Coronary artery (tissue), 2 donors: ENCODE measurements around the gene ZMIZ1.

ENCODE experiments used
- DNase-seq: peaks from one replicate; pipeline ENCODE4 v3.0.0-alpha.2; 2017; ENCODE audit warnings: low spot score
- H3K27ac ChIP-seq, 2 donors: fragments of 200-600 bp; sonication (generic); one replicate each; pipeline ENCODE4 v1.5.1; 2016 to 2019
- H3K4me3 ChIP-seq: fragments of 200-600 bp; sonication (generic); 2 replicates; pipeline ENCODE4 v1.5.1; 2016; ENCODE audit warnings: mild to moderate bottlenecking, moderate library complexity
- TF ChIP-seq, protein P1 (sequence below): fragments of 200-600 bp; sonication (generic); IDR thresholded peaks from one replicate; pipeline ENCODE4 v1.5.1; 2019; ENCODE audit warnings: antibody characterized with exemption

Gene ZMIZ1

GRCh38 chr10:79320316-79320715 is 251.6 kb downstream of the ZMIZ1 start:
- Histone ChIP-seq H3K4me3 (no peak overlapping the region), H3K27ac (no peak overlapping the region)
- TF ChIP-seq, protein P1, sequence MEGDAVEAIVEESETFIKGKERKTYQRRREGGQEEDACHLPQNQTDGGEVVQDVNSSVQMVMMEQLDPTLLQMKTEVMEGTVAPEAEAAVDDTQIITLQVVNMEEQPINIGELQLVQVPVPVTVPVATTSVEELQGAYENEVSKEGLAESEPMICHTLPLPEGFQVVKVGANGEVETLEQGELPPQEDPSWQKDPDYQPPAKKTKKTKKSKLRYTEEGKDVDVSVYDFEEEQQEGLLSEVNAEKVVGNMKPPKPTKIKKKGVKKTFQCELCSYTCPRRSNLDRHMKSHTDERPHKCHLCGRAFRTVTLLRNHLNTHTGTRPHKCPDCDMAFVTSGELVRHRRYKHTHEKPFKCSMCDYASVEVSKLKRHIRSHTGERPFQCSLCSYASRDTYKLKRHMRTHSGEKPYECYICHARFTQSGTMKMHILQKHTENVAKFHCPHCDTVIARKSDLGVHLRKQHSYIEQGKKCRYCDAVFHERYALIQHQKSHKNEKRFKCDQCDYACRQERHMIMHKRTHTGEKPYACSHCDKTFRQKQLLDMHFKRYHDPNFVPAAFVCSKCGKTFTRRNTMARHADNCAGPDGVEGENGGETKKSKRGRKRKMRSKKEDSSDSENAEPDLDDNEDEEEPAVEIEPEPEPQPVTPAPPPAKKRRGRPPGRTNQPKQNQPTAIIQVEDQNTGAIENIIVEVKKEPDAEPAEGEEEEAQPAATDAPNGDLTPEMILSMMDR = no peak
- DNase-seq = no peak

GRCh38 chr10:79320820-79321493 is 252.2 kb downstream of the ZMIZ1 start:
- no peak for DNase-seq
- H3K27ac ChIP-seq = no peak overlapping the region
- TF ChIP-seq, protein P1 = no peak
- no peak overlapping the region for H3K4me3 ChIP-seq

DNA sequence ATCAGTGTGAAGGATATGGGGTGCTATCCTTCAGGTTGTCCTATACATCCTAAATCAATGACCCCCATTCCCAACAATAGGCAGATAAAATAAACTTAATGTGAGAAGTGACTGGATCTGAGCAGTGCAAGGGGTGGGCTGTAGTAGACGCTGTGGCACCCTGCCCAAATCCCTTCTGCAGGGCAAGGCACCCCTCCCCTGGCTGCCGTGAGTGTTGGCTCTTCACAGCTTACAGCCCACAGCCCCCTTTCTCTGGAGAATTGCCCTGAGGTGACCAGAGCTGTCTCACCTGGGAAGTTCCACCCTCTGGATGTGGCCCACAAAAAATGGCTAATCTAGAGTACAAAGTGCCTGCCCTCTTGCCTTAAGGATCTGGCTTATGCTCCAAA is 252.7 kb downstream of the ZMIZ1 start:
- Histone ChIP-seq H3K4me3 (no peak overlapping the region), H3K27ac (no peak overlapping the region)
- DNase-seq = no peak
- TF ChIP-seq, protein P1 = no peak

- Histone ChIP-seq H3K27ac (no peak overlapping the region), H3K4me3 (no peak overlapping the region)
- TF ChIP-seq, protein P1 = no peak
- no peak for DNase-seq
Observed at GRCh38 chr10:79321951-79322350, 253.2 kb downstream of the ZMIZ1 start.

GRCh38 chr10:79322616-79323543 is 254.1 kb downstream of the ZMIZ1 start:
- no peak overlapping the region for H3K4me3 ChIP-seq
- no peak overlapping the region for H3K27ac ChIP-seq
- TF ChIP-seq, protein P1 = no peak
- no peak for DNase-seq

- Histone ChIP-seq H3K4me3 (no peak overlapping the region), H3K27ac (no peak overlapping the region)
- TF ChIP-seq, protein P1 = no peak
- DNase-seq = no peak
Observed at GRCh38 chr10:79323602-79324001, 254.8 kb downstream of the ZMIZ1 start.
